ENCODE data around the gene DCLK2.

Gene DCLK2

GRCh38 chr4:150078041-150078578 lies at the start of gene DCLK2:
Gene DCLK2 (plus strand): TSS chr4:150078445. CDS start chr4:150079028, 583 bp downstream.
- peak; percentile 75 for DNase-seq

GRCh38 chr4:150032541-150032940 lies 45.7 kb upstream of the DCLK2 start:
- DNase-seq = no peak

DNA sequence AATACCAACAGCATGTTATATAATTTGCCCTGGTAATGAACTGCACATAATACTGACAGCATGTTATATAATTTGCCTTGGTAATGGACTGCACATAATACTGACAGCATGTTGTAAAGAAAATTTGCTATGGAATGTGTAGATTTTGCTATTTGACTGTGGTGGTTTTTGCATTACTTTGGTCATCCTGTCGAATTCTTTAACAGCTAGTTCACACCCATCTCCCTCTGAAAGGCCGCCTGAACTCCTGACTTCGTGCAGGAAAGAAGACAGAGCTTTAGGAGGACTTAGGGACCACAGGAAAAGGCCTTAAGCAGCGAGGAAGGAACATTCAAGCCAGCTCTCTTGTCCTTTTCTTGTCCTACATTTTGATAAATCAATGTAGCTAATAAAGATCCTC lies 45.2 kb upstream of the DCLK2 start:
- no peak for DNase-seq

- DNase-seq = peak; percentile 67
Observed at GRCh38 chr4:150033901-150034300, 44.3 kb upstream of the DCLK2 start.

GRCh38 chr4:150037251-150037856 lies 40.9 kb upstream of the DCLK2 start:
- DNase-seq = no peak

- no peak for DNase-seq
Observed at GRCh38 chr4:150038335-150039076, 39.7 kb upstream of the DCLK2 start.

DNA sequence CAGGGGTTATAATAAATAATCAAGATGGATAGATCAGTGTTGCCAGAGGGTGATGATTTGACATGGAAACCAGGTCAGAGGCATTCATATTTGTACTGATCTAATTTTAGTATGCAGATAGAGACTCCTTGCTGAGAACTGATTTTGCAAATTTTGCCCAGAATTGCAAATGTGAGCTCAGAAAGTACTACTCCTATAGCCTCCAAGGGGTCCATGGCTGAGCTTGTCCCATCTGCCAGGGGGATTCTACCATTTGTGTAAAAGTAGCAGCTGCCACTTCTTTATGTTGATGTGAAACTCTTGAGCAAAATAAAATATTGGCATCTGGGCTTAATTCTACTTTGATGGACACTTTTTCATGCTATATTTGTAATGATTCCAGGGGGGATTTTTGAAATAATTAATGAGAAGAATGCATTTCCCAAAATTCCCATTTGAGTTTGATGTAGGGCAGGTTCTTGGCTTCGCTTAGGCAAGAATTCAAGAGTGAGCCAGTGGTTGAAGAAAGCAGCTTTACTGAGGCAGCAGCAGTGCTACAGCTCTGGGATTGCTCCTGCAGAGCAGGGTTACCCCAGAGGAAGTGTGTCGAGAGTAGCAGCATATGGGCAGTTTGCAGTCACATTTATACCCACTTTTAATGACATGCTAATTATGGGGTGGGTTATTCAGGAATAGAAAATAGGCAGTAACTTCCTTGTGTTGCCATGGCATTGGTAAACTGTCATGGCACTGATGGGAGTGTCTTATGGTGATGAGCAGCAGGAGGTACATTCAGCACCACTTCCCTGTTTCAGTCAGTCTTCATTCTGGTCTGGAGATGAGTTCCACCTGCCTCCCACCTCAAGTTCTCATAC lies 38.7 kb upstream of the DCLK2 start:
- DNase-seq = peak; percentile 83

- DNase-seq = no peak
Observed at GRCh38 chr4:150044517-150044916, 33.7 kb upstream of the DCLK2 start.

- DNase-seq = no peak
Observed at GRCh38 chr4:150045410-150045809, 32.8 kb upstream of the DCLK2 start.

DNA sequence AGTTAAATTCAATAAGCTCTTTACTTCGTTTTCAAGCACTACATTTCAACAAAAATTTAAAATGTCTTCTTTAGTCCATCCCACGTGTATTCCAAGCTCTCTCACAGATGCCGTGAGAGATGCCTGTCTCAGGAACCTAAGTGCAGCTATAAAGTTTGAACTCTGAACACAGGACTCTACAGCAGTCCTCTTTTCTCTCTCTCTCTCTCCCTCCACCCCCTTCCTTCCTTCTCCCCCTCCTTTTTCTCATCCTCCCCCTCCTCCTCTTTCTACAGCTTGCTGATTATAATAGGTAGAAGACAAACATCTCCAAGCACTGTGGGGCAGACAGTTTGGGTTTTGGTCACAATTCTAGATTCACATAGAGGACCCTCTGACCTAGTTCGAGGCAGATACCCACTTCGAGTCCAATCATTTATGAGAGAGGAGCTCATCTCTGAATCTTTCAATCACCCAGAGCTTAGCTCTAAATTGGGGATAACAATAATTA lies 31.5 kb upstream of the DCLK2 start:
- no peak for DNase-seq

DNA sequence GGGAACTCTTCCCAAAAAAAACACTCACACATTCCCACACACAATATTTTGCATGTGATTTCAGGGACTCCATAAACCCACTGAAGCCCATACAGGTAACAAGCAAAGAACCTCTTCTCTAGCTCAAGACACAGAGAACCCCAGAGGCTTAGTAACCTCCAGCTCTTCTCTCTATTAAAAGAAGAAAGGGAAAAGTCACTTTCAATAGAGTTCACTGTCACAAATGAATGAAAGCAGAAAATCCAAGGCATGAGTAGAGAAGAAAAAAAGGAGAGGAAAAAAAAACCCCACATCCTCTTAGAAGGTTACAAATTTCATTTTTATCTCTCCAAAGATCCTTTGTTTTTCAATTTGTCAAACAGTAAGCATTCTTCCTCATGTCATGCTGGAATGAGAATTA lies 30.7 kb upstream of the DCLK2 start:
- DNase-seq = no peak

DNA sequence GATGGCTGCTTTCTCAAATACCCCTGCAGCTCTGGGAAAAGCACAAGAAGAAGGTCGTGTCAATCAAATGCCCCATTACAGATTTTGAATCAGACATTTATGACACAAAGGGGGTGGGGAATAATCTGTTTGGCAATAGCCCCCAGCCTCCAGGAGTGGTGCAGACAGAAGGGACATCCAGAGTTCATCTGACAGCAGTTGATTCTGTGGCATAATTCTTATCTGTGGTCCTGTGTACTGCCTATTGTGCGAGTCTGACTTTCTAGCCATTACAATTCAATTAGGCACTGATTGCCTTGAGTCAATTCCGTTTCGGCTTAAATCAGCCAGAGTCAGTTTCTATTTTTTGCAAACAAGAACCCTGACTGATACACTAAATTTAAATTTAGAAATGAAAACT lies 28.6 kb upstream of the DCLK2 start:
- no peak for DNase-seq

- no peak for DNase-seq
Observed at GRCh38 chr4:150050566-150050965, 27.7 kb upstream of the DCLK2 start.

- DNase-seq = no peak
Observed at GRCh38 chr4:150051111-150051510, 27.1 kb upstream of the DCLK2 start.

GRCh38 chr4:150055467-150055866 lies 22.8 kb upstream of the DCLK2 start:
- DNase-seq = no peak

DNA sequence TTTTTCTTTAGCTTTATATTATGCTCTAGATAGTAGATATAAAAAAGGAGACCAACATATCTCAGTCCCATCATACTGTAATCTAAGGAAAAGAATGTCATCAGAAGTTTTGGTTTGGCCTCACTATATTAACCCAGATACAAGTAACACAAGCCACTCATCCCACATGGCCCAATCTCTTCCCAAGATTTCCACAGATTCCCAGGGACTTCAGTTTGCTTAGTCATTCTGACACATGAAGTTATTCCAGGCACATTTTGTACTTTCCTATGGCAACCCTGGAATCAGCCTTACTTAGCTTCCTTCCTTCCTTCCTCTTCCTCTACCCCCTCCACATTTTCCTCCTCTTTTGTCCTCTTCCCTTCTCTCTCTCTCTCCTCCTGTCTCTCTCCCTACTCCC lies 21.7 kb upstream of the DCLK2 start:
- DNase-seq = no peak

- DNase-seq = no peak
Observed at GRCh38 chr4:150061086-150061776, 17.0 kb upstream of the DCLK2 start.

DNA sequence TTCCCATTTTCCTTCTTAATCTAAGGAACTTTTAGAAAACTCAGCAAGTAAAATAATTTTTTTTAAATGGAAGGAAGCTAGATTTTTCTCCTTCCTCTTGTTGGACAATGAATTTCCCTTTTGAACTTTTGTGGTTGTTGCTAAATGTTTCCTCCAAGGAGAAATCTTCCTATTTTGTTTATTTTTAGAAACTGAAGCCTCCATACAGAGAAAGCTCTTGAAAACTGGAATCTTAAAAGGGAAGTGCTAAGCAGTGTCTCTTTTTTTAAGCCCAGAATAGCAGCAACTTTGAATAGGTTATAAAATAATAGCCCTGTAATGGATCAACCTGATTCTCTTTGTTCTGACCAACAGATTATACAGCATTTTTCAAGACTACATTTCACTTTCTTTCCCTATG lies 15.1 kb upstream of the DCLK2 start:
- no peak for DNase-seq

DNA sequence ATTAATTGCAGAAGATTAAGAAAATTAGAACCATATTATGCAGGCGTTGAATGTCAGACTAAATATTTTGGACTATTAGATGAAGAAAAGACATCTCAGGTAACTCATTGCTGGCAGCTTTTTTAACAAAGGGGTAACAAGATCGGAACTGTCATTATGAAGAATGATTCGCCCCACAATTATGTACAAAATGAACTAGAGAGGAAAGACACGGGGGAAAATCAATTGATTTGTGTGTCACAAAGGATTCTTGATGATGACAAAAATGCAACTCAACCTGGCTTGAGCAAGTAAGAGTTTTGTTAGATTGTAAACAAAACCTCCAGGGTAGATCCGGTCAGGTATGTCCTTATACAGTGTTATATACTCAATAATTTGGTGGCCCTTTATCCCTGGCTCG lies 12.5 kb upstream of the DCLK2 start:
- no peak for DNase-seq

- no peak for DNase-seq
Observed at GRCh38 chr4:150067859-150068258, 10.4 kb upstream of the DCLK2 start.

DNA sequence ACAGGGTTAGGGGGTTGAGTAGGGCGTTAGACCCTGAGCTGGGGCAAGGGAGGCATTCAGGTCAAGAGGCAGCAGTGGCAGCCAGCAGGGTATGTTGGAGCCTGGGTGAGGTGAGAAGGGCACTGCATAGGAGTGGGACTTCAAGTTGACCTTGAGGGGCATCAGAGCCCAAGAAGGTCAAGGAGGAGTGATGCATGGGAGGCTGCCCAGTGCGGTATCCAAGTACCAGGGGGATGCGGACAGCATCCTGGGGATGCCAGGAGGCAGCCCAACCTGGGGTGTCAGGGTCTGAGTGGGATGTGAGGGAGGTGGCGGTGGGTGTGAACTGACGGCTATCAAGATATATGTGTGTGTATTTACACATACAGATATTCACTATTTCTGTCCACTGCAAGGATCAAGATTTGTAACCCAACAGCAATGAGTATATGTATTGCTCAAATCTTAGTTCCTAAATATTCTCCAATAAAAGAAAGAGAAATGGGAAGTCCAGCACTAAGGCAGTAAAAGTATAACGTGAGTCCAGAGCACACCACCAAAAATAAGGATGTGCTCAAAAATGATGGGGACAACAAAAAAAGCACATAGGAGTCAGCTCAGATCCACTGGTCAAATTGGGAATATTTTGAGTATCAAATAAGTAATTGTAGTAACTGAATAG lies 9.8 kb upstream of the DCLK2 start:
- DNase-seq = no peak

GRCh38 chr4:150069353-150069752 lies 8.9 kb upstream of the DCLK2 start:
- DNase-seq = no peak

All from NCI-H446 treated with DMSO at 0.1 percent for 48 hours (cell line).